NCI-H128 (cell line): ENCODE measurements around the gene PRMT2.
"Not testable (repeated sequence)": the region's sequence is repeated elsewhere in the genome, so short reads cannot be mapped to it uniquely, and the experiment has no call there.

Source experiments
- DNase-seq: peaks from one replicate; lab custom pipeline; 2025; ENCODE audit not compliant: unreplicated experiment; lab: John Stamatoyannopoulos, UW

PRMT2 gene

DNA sequence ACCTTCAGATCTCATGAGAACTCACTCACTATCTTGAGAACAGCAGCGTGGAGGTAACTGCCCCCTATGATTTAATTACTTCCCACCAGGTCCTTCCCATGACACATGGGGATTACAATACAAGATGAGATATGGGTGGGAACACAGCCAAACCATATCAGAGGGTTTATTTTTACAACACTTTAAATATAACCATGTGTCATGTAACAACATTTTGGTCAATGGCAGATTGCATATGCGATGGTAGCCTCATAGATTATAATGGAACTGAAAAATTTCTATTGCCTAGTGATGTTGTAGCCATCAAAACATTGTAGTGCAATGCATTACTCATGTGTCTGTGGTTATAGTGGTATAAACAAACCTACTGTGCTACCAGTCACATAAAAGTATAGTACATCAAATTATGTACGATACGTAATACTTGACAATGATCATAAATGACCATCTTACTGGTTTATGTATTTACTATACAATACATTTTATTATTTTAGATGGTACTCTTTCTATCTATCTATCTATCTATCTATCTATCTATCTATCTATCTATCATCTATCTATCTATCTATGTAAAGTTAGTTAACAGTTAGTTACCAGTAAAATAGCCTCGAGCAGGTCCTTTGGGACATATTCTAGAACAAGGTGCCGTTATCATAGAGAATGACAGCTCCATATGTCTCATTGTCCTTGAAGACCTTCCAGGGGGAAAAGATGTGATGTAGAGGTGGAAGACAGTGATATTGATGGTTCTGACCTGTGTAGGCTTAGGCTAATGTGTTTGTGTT is 18.0 kb upstream of the PRMT2 start:
- no peak for DNase-seq

DNA sequence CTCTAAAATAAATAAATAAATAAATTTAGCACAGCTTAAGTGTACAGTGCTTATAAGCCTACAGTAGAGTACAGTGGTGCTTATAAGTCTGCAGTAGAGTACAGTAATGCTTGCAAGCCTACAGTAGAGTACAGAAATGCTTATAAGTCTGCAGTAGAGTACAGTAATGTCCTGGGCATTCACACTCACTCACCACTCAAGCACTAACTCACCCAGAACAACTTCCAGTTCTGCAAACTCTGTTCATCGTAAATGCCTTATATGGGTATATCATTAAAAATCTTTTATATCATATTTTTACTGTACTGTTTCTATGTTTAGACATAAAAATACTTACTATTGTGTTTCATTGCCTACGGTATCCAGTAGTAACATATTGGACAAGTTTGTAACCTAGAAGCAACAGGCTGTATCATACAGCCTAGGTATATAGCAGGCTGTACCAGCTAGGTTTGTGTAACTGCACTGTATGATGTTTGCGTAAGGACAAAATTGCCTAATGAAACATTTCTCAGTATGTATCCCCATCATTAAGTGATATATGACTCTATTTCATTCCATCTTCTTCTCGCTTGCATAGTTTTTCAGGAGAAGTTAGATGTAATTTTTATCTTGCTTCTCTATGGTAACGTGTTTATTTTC is 16.6 kb upstream of the PRMT2 start:
- no peak for DNase-seq

DNA sequence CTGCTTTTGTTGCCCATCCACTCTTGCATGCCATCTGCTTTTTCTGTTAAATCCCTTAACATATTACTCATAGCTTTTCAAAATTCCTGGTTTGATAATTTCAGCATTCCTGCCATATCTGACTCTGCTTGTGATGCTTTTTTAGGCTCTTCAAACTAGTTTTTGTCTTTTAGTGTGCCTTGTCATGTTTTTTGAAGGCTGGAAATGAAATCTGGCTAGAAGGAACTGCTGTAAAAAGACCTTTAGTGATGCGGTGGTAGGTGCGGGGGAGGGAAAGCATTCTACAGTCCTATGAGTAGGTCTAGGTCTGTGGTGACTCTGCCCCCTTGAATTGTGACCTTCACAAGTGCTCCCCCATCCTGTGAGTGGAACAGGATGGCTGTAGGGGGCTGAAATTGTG is 15.6 kb upstream of the PRMT2 start:
- DNase-seq, result no peak

DNA sequence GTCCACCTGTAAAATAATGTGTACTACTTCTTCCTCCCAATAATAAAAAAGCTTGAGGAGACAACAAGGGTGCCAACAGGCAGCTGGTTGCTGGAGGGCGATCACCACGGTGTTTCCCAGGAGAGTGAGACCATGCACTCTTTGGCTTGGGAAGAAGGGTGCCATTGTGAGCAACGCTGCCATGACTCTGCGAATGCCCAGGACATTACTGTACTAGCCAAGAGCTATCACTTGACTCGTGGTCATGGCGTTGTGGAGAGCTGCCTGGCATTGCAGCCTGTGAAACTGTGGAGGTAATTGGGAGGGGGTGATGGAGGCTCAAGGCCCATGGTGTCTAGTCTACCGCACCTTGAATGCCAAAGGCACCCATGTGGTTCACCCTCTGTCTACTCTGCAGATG is 14.6 kb upstream of the PRMT2 start:
- no peak for DNase-seq

DNA sequence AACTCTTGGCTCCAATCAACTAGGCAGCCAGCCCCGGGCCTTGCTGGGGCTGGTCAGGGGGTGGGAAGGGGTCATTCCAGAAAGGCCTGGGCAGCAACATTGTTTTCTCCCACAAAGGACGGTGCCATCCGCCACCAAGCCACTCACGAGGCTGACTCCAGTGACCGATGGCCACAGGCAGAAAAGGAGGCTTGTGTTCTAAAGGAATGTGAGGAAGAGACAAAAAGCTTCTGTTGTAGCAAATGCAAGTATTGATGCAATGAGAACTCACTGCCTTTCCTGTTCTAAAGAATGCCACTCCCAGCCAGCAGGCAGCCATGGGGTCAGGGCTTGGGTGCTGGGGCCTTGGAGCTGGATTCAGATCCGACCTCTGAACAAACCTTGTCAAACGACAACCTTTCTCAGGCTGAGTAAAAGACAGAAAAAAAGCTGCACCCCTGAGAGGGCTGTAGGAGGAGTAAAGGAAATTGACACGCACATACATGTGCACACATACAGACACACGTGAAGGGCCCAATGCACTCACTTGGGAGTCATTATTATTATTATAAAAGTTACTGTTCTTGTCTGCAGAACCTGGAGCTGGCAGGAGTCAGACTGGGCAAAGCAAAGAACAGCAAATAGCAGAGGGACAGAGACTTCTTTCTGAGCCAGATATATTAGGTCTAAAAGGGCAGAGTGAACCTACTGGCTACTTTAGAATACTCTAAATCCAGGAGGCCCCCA is 13.9 kb upstream of the PRMT2 start:
- no peak for DNase-seq

DNA sequence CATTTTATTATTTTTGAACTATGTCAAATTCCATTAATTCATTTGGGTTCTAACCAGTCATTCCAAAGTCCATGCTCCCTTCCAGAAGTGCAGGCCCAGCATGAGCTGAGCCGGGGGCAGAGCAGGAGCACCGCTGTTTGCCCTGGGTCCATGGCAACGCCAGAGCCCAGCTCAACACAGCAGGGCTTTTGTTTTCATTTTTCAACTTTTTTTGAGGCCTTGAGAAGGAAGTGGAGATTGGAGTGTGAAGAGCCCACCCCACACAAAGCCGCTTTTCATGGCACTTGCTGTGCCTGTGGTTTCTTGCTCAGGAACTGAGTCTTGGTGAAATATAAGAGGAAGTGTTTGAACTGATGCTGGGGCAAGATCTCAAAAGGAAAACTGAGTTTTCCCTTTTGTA is 13.2 kb upstream of the PRMT2 start:
- DNase-seq, result no peak

DNA sequence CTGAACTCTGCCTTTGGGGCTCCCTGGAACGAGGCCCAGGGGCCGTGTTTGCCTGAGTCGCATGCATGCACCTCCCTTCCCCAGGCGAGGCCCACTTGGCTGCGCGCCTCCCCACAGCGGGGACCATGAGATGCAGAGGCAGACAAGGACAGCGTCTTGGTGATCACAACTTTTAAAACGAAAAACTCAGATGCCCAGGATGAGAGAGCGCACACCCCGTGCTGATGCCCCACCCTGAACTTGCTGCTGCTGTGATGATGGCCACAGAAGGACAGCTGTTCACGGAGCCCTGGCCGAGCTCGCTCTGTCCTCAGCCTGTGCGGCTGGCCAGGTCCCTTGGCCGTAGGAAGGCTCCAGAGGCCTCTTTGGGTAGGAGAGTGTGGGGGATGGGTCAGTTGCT is 11.4 kb upstream of the PRMT2 start:
- no peak for DNase-seq

DNA sequence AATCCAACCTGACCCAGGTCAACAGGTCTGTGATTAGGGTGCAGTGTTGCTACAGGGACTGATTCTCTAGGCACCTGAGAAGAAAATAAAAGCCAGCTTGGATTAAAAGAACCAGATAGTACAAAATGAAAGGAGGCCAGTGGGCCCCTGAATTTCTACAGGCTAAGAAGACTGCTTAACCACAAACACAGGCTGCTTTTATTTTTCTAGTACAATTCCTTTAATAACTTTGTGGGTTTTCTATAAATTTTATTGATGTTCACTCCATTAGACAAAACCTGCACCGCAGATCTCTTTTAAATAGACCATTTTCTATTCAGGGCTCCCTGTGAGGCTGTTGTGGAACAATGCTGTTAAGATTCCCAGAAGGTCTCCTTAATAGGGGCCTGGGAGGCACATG is 9.7 kb upstream of the PRMT2 start:
- DNase-seq, result no peak

DNA sequence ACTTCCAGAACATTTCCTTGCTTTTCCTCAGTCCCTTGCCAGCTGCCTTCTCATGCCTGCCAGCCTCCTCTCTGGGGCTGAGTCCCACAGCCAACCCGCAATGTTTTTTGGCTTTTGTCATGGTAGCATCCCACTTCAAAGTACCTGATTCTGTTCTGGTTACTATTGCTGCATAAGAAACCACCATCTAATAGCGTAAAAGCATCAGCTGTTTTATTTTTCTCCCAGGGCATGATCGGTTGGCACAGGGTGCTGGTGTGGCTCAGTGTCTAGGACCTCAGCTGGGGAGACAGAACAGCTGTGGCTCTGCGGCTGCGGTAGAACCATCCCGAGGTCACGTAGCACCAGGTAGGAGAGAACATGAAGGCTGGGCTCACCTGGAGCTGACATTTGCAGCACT is 8.9 kb upstream of the PRMT2 start:
- no peak for DNase-seq

DNA sequence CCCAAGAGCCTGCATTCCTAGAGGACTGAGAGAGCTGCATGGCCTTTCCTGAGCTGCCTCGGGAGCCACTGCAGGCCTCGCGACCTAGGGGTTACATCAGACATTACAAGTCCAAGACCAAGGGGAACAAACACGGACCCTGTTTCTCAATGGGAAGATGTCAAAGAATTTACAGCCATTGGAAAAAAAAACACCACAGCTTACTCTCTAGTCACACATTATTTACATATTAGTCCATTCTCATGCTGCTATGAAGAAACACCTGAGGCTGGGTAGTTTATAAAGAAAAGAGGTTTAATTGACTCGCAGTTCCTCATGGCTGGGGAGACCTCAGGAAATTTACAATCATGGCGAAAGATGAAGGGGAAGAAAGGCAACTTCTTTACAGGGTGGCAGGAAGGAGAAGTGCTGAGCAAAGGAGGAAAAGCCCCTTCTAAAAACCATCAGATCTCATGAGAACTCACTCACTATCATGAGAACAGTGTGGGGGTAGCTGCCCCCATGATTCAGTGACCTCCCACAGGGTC is 8.4 kb upstream of the PRMT2 start:
- no peak for DNase-seq

DNA sequence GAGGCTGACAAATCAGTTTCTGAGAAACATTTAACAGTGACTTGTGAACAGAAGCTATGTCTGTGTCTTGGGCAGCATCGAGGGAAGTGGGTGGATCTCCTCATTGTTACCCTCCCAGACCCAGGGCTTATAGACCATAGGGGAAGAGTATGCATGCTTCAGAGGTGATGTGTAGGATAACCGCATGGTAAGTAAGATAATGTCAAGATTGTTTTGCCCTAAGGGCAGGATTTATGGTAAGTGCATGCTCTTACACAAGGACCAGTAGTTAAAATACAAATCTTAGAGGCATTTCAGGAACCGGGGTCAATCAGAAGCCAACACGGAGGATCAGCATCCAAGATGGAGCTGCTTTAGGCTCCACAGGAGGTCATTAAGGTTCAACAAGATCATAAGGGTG is 7.7 kb upstream of the PRMT2 start:
- DNase-seq, result no peak

DNA sequence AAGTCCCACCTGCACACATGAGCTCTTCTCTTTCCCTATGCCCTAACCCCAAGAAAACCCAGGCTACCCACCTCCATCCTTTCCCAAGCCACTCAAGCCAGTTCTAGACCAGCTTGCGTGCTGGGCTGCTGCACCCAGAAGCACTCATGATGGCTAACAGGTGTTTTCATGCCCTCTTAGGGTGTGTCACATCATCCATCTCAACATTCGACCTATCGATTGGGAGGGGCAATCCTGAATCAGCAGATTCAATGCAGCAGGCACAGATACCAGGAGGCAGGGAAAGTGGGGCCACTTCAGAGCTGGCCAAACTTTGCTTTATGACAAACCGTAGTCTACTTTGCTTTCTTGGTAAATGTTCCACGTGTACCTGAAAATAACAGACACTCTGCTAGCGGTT is 6.6 kb upstream of the PRMT2 start:
- no peak for DNase-seq

DNA sequence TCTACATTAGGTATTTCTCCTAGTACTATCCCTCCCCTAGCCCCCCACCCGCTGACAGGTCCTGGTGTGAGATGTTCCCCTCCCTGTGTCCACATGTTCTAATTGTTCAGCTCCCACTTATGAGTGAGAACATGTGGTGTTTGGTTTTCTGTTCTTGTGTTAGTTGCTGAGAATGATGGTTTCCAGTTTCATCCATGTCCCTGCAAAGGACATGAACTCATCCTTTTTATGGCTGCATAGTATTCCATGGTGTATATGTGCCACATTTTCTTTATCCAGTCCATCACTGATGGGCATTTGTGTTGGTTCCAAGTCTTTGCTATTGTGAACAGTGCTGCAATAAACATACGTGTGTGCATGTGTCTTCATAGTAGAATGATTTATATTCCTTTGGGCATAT is 4.6 kb upstream of the PRMT2 start:
- DNase-seq, result not testable (repeated sequence)

DNA sequence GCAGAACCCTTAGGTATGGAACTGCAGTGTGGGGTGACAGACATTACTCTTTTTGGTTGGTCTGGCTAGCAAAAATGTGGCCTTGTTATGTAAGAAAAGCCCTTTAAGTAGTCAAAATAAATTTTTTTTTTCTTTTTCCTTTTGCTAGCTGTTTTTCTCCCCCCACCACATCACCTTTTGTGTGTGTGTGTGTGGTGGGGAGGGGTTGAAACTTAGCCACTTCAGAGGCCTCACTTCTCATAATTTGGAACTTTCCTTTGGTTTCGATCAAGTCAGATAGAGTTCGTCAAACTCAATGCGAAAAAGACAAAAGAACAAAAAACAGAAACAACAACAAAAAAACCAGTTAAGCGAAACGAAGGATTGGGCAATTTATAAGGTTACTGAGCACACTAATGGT is 1.9 kb upstream of the PRMT2 start:
- no peak for DNase-seq

DNA sequence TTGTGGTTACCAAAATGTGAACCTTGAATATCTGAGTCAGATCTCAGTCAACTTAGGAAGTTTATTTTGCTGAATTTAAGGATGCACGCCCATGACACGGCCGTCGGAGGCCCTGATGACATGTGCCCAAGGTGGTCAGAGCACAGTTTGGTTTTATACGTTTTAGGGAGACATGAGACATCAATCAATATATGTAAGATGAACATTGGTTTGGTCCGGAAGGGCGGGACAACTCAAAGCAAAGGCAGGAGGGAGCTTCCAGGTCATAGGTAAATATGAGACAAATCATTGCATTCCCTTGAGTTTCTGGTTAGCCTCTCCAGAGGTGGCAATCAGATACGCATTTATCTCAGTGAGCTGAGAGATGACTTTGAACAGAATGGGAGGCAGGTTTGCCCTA is 1.0 kb upstream of the PRMT2 start:
- no peak for DNase-seq

DNA sequence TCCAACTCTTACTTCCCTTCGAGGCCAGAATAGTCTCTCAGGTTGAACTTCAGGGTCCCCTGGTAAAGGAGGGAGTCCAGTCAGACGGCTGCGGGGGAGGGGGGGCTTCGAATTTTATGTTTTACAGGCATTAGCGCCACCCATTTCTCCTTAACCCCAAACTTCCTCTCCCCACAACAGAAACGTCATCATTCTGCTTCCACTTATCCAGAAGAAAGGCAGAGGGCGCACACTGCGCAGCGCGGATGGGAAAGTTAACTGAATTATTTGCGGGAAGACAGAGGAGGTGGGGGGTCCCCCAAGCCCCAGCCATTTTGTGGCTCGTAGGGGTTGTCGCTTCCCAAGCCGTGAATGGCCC is 529 bp upstream of the PRMT2 start:
- peak; percentile 72 for DNase-seq

DNA sequence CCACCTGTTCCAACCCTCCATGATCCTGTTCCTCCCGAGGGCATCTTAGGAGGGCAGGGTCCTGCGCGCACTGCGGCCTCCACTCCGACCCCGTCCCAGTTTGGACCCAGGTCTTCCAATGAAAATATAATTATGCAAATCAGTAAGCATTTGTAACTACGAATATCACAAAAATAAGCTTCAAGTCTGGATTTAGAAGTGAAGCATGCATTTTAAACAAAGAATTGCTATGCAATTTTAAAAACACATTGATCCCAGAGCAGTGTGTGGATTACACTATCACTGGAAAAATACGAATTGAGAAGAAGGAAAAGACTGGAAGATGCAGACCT is 673 bp downstream of the PRMT2 start:
- no peak for DNase-seq

DNA sequence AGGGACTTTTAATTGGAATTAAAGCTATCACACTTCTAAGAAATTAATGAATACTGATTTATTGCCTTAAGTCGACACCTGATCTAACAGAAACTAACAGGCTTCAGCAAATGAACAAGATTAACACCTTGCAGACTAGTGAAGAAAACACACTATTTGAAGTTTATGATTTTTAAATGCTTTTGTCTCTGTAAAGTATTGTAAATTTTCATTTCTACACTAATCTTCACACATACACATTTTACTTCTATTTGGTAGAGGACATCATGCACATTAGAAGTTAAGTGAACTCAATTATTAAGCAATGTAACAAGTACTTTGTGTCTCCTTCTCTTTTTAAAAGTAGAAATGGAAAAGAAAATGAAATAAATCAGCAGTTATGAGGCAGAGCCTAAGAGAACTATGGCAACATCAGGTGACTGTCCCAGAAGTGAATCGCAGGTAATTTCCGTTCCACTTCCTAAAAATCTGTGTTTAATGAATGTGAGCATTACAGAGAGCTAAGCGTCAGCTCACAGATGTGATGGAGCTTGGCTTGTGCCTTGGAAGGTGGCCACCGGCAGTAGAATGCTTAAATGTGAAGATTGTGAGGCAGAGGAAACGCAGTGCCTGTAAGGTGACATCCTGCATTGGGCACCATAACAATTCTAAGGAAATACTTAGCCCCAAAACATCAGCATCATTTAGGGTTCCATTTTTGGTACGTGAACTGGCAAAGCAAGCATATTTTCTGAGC is 1.2 kb downstream of the PRMT2 start:
- no peak for DNase-seq

DNA sequence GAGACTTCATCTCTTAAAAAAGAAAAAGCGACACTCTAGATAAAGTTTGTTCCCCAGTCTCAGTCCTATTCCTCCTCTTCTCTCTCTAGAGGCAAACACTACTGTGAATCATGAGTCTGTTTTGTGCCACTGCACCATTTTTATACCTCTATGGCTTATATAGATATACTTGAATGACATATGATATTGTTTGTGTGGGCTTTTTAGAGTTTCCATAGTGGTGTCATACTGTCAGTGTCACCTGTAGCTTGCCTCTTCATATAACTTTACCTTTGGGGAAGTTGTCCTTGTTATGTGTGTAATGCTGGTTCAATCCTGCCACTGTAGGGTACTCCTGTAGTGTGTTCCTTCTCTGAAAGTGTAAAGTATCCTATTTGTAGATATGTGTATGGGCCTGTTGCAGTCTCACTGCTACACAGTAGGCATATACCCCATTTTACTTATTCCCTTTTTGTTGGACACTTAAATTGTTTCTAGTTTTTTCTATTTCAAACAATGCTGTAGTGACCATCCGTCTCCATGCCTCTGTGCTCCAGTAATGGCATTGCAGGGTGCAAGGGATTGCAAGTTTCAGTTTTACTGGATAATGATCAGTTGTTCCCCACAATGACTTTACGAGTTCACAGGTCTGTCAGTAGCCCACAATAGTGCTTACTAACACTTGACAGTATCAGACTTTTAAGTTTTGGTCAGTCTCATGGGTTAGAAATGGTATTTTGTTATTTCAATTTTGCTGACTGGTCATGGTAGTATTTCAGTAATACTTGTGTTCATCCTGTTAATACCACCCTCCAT is 2.7 kb downstream of the PRMT2 start:
- DNase-seq, result no peak

DNA sequence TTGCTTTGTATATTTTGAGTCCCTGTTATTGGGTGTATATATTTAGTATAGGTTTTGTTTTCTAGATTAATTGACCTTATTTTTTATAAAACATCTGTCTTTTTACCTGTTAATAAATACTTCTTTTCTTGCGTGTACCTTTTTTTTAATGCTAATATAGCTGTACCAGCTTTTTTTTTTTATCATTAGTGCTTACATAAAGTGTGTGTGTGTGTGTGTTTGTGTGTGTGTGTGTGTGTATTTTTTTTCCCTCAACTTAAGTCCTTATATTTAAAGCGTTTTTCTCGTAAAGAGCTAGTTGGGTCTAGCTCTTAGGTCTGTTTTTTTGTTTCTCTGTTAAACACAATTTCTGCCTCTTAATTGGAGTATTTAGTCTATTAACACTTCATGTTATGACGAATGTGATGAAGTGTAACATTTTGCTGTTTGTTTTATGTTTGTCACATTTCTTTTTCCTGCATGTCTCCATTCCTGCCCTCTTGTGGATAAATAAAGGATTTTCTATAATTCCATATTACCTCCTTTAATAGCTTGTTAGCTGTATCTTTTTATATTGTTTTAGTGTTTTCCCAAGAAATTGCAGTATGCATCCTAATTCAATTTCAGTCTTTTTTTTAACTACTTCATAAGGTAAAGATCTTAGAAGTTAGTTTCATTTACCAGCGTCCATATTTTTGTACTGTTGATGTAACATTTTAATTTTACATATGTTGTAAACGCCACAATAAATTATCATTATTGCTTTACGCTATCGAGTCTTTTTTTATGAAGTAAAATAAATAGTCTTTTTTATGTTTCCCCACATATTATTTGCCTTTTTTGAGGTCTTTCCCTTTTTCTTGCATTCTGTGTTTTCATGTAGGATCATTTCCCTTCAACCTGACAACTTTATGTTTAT is 4.3 kb downstream of the PRMT2 start:
- no peak for DNase-seq
